Neural cell (in vitro differentiated cells): ENCODE results near the gene DCPS. TPM values are rescaled to one million over a fixed set of nuclear protein-coding genes. Genes with fewer than 3 reads are reported as not detected.

Experiments
- H2AFZ ChIP-seq: fragments of 200-600, 300-800 bp; sonication (generic), shearing (Covaris generic); 2 replicates; pipeline ENCODE4 v1.6.0; 2014; ENCODE audit warnings: low read depth, mild to moderate bottlenecking, antibody characterized with exemption, low read length, moderate library complexity
- H3F3A ChIP-seq: fragments of 200-600 bp; shearing (Covaris generic); 2 replicates; pipeline ENCODE4 v1.6.1; 2016; ENCODE audit warnings: mild to moderate bottlenecking, moderate library complexity, mixed read lengths, antibody characterized with exemption, low read length; ENCODE audit not compliant: insufficient read depth, poor library complexity, severe bottlenecking
- H3K27ac ChIP-seq: fragments of 200-600, 300-800 bp; sonication (generic), shearing (Covaris generic); 2 replicates; pipeline ENCODE4 v1.5.1; 2014; ENCODE audit warnings: mild to moderate bottlenecking, low read length, moderate library complexity
- H3K27me3 ChIP-seq: fragments of 300-800, 200-600 bp; sonication (generic), shearing (Covaris generic); 2 replicates; pipeline ENCODE4 v1.6.0; 2014; ENCODE audit warnings: mild to moderate bottlenecking, low read depth, low read length, moderate library complexity; ENCODE audit not compliant: insufficient read depth
- H3K36me3 ChIP-seq: fragments of 300-800, 200-600 bp; sonication (generic), shearing (Covaris generic); 2 replicates; pipeline ENCODE4 v1.5.1; 2014; ENCODE audit warnings: mild to moderate bottlenecking, antibody characterized with exemption, low read length, moderate library complexity; ENCODE audit not compliant: insufficient read depth
- H3K4me2 ChIP-seq: fragments of 300-800, 200-600 bp; sonication (generic), shearing (Covaris generic); 2 replicates; pipeline ENCODE4 v1.6.0; 2014; ENCODE audit warnings: mild to moderate bottlenecking, low read length
- H3K4me3 ChIP-seq: fragments of 300-800, 200-600 bp; sonication (generic), shearing (Covaris generic); 2 replicates; pipeline ENCODE4 v1.5.1; 2014; ENCODE audit warnings: mild to moderate bottlenecking, low read length, moderate library complexity
- H3K79me2 ChIP-seq: fragments of 200-600 bp; shearing (Covaris generic); replicated peaks from 2 replicates; pipeline ENCODE4 v1.6.0; 2014; ENCODE audit warnings: mild to moderate bottlenecking, low read length, moderate library complexity; ENCODE audit not compliant: insufficient read depth
- H3K9ac ChIP-seq: fragments of 300-800, 200-600 bp; sonication (generic), shearing (Covaris generic); 2 replicates; pipeline ENCODE4 v1.6.1; 2016; ENCODE audit warnings: mild to moderate bottlenecking, low read length, mixed read lengths
- H3K9me2 ChIP-seq: fragments of 200-600 bp; shearing (Covaris generic); 2 replicates; pipeline ENCODE4 v1.6.1; 2016; ENCODE audit warnings: mild to moderate bottlenecking, low read length, mixed read lengths; ENCODE audit not compliant: insufficient read depth
- H3K9me3 ChIP-seq: fragments of 200-600, 300-800 bp; sonication (generic), shearing (Covaris generic); 2 replicates; pipeline ENCODE4 v1.6.1; 2016; ENCODE audit warnings: mild to moderate bottlenecking, mixed run types, low read length, moderate library complexity, mixed read lengths
- H4K20me1 ChIP-seq: fragments of 200-600 bp; shearing (Covaris generic); 2 replicates; pipeline ENCODE4 v1.6.1; 2016; ENCODE audit warnings: mild to moderate bottlenecking, mixed run types; ENCODE audit not compliant: insufficient read depth
- CTCF ChIP-seq: fragments of 450-650 bp; IDR thresholded peaks from 2 replicates; pipeline ENCODE4 v1.5.1; 2014; ENCODE audit warnings: antibody characterized with exemption, mild to moderate bottlenecking, moderate library complexity; ENCODE audit not compliant: poor library complexity, severe bottlenecking
- EP300 ChIP-seq: fragments of 450-650 bp; conservative IDR thresholded peaks from 2 replicates; pipeline ENCODE4 v1.6.1; 2014; ENCODE audit warnings: antibody characterized with exemption, mild to moderate bottlenecking, moderate library complexity; ENCODE audit not compliant: poor library complexity, severe bottlenecking
- EZH2 ChIP-seq: fragments of 200-600, 300-800 bp; shearing (Covaris generic), sonication (generic); IDR thresholded peaks from 2 replicates; pipeline ENCODE4 v1.6.1; 2014; ENCODE audit warnings: antibody characterized with exemption, low read length, borderline replicate concordance, mild to moderate bottlenecking; ENCODE audit not compliant: insufficient read depth, poor library complexity, severe bottlenecking
- MXI1 ChIP-seq: fragments of 450-650 bp; conservative IDR thresholded peaks from 2 replicates; pipeline ENCODE4 v1.6.1; 2014; ENCODE audit warnings: antibody characterized with exemption, mild to moderate bottlenecking; ENCODE audit not compliant: poor library complexity, severe bottlenecking
- POLR2AphosphoS5 ChIP-seq: IDR thresholded peaks from 2 replicates; pipeline ENCODE4 v1.6.1; 2012
- RAD21 ChIP-seq: fragments of 450-650 bp; conservative IDR thresholded peaks from 2 replicates; pipeline ENCODE4 v1.6.1; 2014; ENCODE audit warnings: antibody characterized with exemption, mild to moderate bottlenecking, moderate library complexity
- REST ChIP-seq: IDR thresholded peaks from 2 replicates; pipeline ENCODE4 v1.6.1; 2012; ENCODE audit warnings: borderline replicate concordance
- SMC3 ChIP-seq: fragments of 450-650 bp; conservative IDR thresholded peaks from 2 replicates; pipeline ENCODE4 v1.6.1; 2014; ENCODE audit warnings: antibody characterized with exemption, mild to moderate bottlenecking, moderate library complexity; ENCODE audit not compliant: poor library complexity
- TAF1 ChIP-seq: IDR thresholded peaks from 2 replicates; pipeline ENCODE4 v1.6.1; 2012; ENCODE audit warnings: low read depth
- polyA plus RNA-seq: library from polyadenylated mRNA; depleted of rRNA; stranded (reverse); fragments of >200 nt; gene quantifications from 2 replicates; pipeline ENCODE4 v1.2.3, GENCODE V29; 2014

Gene DCPS
- polyA plus RNA-seq, 1 donor from 2014 or later = 6.4 TPM

DNA sequence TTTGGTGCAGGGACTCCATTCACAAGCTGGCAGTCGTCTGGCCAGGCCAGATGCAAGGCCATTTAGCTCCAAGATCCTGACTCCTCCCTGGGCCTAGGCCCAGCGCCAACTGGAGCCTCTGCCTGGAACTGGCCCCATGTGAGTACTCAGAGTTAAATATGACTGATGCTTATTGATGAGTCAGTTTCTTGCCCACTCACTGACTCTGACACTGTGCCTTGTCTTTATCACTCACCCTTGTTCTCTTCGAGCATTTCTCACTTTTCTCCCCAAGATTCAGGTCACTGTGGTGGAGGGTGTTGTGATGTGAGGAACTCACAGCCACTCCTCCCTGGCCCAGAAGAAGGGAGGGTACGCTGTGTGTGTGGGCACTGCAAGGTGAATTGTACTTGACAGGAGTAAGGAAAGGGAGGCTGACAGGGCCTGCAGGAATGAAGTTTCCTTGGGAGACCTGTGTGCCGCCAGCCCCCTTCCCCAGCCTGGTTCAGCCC lies 28.4 kb downstream of the DCPS start:
- Histone ChIP-seq H3K9me3 (no peaks in the 10 kb centered on the region), H4K20me1 (no peaks in the 10 kb centered on the region), H3F3A (no peaks in the 10 kb centered on the region), H3K36me3 (no peaks in the 10 kb centered on the region), H3K27me3 (no peaks in the 10 kb centered on the region), H3K79me2 (no peaks in the 10 kb centered on the region), H3K27ac (no peak overlapping the region), H3K9me2 (no peaks in the 10 kb centered on the region), H3K4me2 (no peak overlapping the region), H3K4me3 (no peak overlapping the region), H3K9ac (no peak overlapping the region), H2AFZ (no peak overlapping the region)
- TF ChIP-seq MXI1 (no peak), POLR2AphosphoS5 (no peak), EP300 (no peak), EZH2 (no peak), SMC3 (no peak), REST (no peak), RAD21 (no peak), CTCF (no peak), TAF1 (no peak)

DNA sequence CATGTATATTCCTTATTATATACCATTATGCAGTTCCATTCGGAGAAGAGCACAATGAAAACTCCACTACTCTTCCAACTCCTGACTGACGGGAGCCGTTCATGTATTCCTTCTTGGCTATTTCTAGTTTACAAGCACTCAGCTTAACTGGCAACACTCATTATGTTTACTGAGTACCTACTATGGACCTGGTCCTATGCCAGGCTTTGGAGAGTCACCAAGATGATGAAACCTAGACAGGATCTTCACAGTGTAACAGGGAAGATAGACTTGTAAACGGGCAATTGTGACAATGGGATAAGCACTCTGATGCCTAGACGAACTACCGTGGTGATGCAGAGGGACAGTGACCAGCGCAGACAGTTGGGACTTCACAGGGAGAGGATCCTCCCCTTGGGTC lies 29.3 kb downstream of the DCPS start:
- H3K9ac ChIP-seq = no peak overlapping the region
- no peaks in the 10 kb centered on the region for H3K79me2 ChIP-seq
- no peaks in the 10 kb centered on the region for H4K20me1 ChIP-seq
- H3K36me3 ChIP-seq = no peaks in the 10 kb centered on the region
- no peaks in the 10 kb centered on the region for H3K9me3 ChIP-seq
- H3K4me2 ChIP-seq = no peak overlapping the region
- no peak overlapping the region for H3K4me3 ChIP-seq
- H2AFZ ChIP-seq = no peak overlapping the region
- no peaks in the 10 kb centered on the region for H3K27me3 ChIP-seq
- H3K9me2 ChIP-seq = no peaks in the 10 kb centered on the region
- H3K27ac ChIP-seq = no peak overlapping the region
- no peaks in the 10 kb centered on the region for H3F3A ChIP-seq
- TF ChIP-seq REST (no peak), POLR2AphosphoS5 (no peak), RAD21 (no peak), EZH2 (no peak), TAF1 (no peak), MXI1 (no peak), SMC3 (no peak), EP300 (no peak), CTCF (no peak)
